Esophagus (tissue), 2 donors: ENCODE results near the gene OPRL1. TPM values are rescaled to one million over a fixed set of nuclear protein-coding genes. Genes with fewer than 3 reads are reported as not detected.
A peak's percentile ranks its signal among the peaks of the same experiment; 100 is the strongest.

Source experiments
- H3K27ac ChIP-seq, 2 donors: one replicate each; pipeline ENCODE4 v1.5.1; 2013; ENCODE audit warnings: low read depth in 2 of 2, mild to moderate bottlenecking in 2 of 2, inconsistent platforms in 1 of 2, low read length in 1 of 2, moderate library complexity in 1 of 2
- H3K27me3 ChIP-seq, 2 donors: one replicate each; pipeline ENCODE4 v1.6.1; 2013; ENCODE audit warnings: low read length in 2 of 2, control low read depth in 1 of 2, mild to moderate bottlenecking in 1 of 2; ENCODE audit not compliant: insufficient read depth in 2 of 2, control insufficient read depth in 1 of 2
- H3K36me3 ChIP-seq, 2 donors: one replicate each; pipeline ENCODE4 v1.6.1; 2013; ENCODE audit warnings: low read length in 1 of 2; ENCODE audit not compliant: control insufficient read depth in 2 of 2, insufficient read depth in 2 of 2
- H3K4me1 ChIP-seq, 2 donors: one replicate each; pipeline ENCODE4 v1.6.1; 2013; ENCODE audit warnings: low read length in 1 of 2; ENCODE audit not compliant: control insufficient read depth in 2 of 2, insufficient read depth in 2 of 2
- H3K4me3 ChIP-seq, 2 donors: one replicate each; pipeline ENCODE4 v1.5.1; 2013; ENCODE audit warnings: low read length in 2 of 2, mild to moderate bottlenecking in 2 of 2, low read depth in 1 of 2, moderate library complexity in 1 of 2
- H3K9me3 ChIP-seq, 2 donors: one replicate each; pipeline ENCODE4 v1.6.1; 2013; ENCODE audit warnings: mild to moderate bottlenecking in 2 of 2, low read depth in 1 of 2, low read length in 1 of 2, moderate library complexity in 1 of 2; ENCODE audit not compliant: control insufficient read depth in 2 of 2, insufficient read depth in 1 of 2
- WGBS, 2 donors: extraction: QIAGEN DNeasy Blood & Tissue Kit; methylation state at CpG; one replicate each; pipeline ENCODE4 v1.1.7; 2013; 5-methylcytosine and 5-hydroxymethylcytosine counted together
- polyA plus RNA-seq, 2 donors: library from polyadenylated mRNA; stranded (reverse); fragments of 200-250 nt; gene quantifications; one replicate each; pipeline ENCODE4 v1.2.3, GENCODE V29; 2013
- donor health status: healthy with polysubstance abuse.
- donor health status: Bipolar disorder and iron deficiency.

OPRL1 gene
- polyA plus RNA-seq, 2 donors = 0.13 to 0.14 TPM

DNA sequence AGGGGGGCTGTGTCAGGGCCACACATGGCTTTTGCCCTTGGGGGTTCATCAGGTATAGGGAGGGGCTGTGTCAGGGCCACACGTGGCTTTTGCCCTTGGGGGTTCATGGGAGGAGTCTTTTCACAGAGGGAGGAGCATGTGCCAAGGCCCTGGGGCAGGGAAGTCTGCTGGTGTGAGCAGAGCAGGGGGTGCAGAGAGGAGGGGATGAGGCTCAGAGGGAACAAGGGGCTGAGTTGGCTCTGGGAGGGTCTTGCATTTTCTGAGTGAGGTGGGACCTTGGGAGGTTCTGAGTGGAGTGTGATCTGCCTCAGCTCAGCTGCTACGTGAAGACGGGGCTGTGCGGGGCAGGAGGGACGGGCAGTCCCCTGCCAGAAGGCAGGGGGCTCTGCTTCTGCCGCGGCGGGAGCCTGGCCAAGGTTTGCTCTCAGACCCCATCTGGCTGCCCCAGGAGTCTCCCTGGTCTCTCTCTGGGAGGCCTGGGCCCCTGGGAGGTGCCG lies 24.4 kb upstream of the OPRL1 start:
- 60 to 82% methylated on average over 6 to 9 of the region's 9 CpGs for WGBS, 2 donors
- H3K9me3 ChIP-seq = no peaks in the 10 kb centered on the region
- H3K4me3 ChIP-seq = no peak overlapping the region
- H3K27me3 ChIP-seq = no peaks in the 10 kb centered on the region
- peak overlapping the region; percentile 22 to 47 for H3K27ac ChIP-seq
- peaks cover 5 to 16% of the 10 kb centered on the region in 2 donors for H3K4me1 ChIP-seq
- no peaks in the 10 kb centered on the region for H3K36me3 ChIP-seq

- H3K9me3 ChIP-seq = no peaks in the 10 kb centered on the region
- no peaks in the 10 kb centered on the region for H3K27me3 ChIP-seq
- WGBS, 2 donors = 44 to 52% methylated on average over 20 to 22 of the region's 22 CpGs
- peaks cover 5 to 16% of the 10 kb centered on the region in 2 donors for H3K4me1 ChIP-seq
- no peak overlapping the region for H3K4me3 ChIP-seq
- no peaks in the 10 kb centered on the region for H3K36me3 ChIP-seq
- peak overlapping the region in 1 of 2 donors; percentile 28 for H3K27ac ChIP-seq
Observed at GRCh38 chr20:64055893-64056638, 23.8 kb upstream of the OPRL1 start.

GRCh38 chr20:64056639-64056888 lies 23.3 kb upstream of the OPRL1 start:
- 46 to 55% methylated on average over 7 of the region's 7 CpGs for WGBS, 2 donors
- H3K4me3 ChIP-seq = no peak overlapping the region
- no peaks in the 10 kb centered on the region for H3K36me3 ChIP-seq
- H3K4me1 ChIP-seq = peaks cover 5 to 16% of the 10 kb centered on the region in 2 donors
- no peak overlapping the region for H3K27ac ChIP-seq
- H3K9me3 ChIP-seq = no peaks in the 10 kb centered on the region
- no peaks in the 10 kb centered on the region for H3K27me3 ChIP-seq

DNA sequence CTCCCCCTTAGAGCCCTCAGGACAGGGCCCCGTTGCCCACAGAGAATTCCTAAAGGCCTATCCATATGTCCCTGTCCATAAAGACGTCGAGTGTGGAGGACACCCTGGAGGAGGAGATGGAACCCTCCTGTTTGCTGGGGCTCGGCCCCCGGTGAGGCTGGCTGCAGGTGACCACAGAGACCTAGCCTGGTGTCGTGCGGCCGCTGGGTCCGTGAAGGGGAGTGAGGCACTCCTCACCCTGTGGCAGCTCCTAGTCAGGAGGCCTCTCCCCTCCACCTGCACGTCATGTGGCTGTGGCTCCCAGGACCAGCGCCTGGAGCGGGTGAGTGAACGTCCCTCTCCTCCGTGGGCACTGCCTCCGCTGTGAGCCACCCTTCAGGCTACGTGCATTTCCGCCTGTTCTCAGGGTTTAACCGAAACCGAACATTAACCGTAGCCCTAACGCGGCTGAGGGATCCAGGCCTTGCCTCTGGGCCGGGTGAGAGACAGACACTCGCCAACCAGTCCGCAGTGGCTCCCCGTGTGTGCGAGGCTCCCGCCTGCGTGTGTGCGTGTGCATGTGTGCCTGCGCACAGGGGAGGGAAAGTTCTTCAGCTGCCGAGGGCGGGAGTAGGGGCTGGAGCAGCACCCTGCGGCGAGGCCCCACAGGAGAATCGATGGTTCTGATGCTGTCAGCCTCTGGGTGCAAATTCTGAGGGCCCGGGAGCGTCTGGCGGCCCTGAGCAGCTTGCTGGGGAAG lies 22.8 kb upstream of the OPRL1 start:
- H3K4me3 ChIP-seq = no peak overlapping the region
- H3K27ac ChIP-seq = peak overlapping the region; percentile 37
- no peaks in the 10 kb centered on the region for H3K9me3 ChIP-seq
- H3K36me3 ChIP-seq = no peaks in the 10 kb centered on the region
- H3K27me3 ChIP-seq = no peaks in the 10 kb centered on the region
- WGBS, 2 donors = 52 to 58% methylated on average over 38 to 39 of the region's 39 CpGs
- peaks cover 5 to 17% of the 10 kb centered on the region in 2 donors for H3K4me1 ChIP-seq

DNA sequence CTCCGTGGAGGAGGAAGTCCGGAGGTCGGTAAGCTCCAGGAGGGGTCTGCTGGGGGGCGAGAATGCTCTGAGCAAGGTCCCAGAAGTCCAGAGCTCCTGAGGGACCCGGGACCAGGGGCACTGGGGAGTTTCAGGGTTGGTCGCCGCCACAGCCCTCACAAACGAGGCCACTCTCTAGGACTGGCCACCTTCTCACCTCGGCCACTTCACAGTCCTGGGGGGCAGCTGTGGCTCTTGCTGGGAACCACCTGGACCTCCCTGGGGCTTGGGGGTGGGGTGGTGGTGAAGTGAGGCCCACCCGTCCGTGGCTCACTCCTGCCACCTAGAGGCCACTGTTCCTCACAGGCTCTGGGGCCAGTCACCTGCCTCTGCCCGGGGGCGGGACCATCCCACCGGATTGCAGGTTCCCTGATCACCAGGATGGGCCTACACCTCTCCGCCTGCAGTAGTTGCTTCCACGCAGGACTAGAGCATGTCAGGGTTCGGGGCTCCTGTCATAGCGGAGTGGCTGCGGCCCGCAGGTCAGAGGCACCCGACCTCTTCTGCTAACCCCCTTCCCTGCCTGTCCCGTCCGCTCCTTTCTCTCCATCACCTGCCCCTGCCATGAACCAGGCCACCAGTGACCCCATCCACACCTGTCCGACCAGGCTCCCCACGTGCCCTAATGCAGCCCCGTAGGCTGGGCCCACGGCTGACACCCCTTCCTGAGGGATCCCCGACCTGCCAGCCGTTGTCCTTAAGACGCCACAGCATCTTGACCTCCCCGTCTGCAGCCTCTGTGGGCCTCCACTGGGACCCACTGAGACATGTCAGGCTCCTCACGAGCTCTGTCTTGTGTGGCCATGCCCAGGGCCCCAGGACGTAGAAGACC lies 22.0 kb upstream of the OPRL1 start:
- 33 to 37% methylated on average over 31 to 33 of the region's 33 CpGs for WGBS, 2 donors
- Histone ChIP-seq H3K36me3 (no peaks in the 10 kb centered on the region), H3K4me3 (no peak overlapping the region)

DNA sequence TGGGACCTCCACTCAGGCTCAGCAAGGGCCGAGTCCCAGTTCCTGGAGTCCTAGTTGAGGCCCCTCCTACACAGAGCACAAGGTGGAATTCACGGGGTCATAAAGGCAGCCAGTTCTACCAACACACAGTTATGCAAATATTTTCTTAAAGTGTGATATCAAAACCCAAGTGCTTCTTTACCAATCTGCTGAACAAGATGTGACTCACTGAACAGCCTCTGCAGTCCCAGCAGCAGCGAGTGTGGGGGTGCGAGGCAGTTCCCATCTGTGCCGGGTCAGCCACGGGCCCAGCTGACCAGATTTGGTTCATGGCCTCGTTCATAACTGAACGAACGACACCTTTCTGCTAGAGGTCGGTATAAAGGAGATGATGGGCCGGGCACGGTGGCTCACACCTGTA lies 21.3 kb upstream of the OPRL1 start:
- Histone ChIP-seq H3K36me3 (no peaks in the 10 kb centered on the region), H3K9me3 (no peaks in the 10 kb centered on the region), H3K27ac (no peak overlapping the region), H3K27me3 (no peaks in the 10 kb centered on the region), H3K4me1 (peaks cover 2 to 14% of the 10 kb centered on the region in 2 donors), H3K4me3 (no peak overlapping the region)
- WGBS, 2 donors = 66 to 74% methylated on average over 12 of the region's 12 CpGs

More for the DNA sequence above, 22.0 kb upstream of the OPRL1 start:
- Histone ChIP-seq H3K27ac (peak overlapping the region in 1 of 2 donors; percentile 27), H3K9me3 (no peaks in the 10 kb centered on the region), H3K27me3 (no peaks in the 10 kb centered on the region), H3K4me1 (peaks cover 3 to 20% of the 10 kb centered on the region in 2 donors)

GRCh38 chr20:64062276-64062595 lies 17.6 kb upstream of the OPRL1 start:
- Histone ChIP-seq H3K4me1 (peaks cover 6 to 15% of the 10 kb centered on the region in 2 donors), H3K4me3 (peak overlapping the region; percentile 42 to 57), H3K27me3 (no peaks in the 10 kb centered on the region), H3K9me3 (no peaks in the 10 kb centered on the region), H3K36me3 (no peaks in the 10 kb centered on the region), H3K27ac (peak overlapping the region; percentile 83 to 84)
- 54 to 55% methylated on average over 5 of the region's 5 CpGs for WGBS, 2 donors

DNA sequence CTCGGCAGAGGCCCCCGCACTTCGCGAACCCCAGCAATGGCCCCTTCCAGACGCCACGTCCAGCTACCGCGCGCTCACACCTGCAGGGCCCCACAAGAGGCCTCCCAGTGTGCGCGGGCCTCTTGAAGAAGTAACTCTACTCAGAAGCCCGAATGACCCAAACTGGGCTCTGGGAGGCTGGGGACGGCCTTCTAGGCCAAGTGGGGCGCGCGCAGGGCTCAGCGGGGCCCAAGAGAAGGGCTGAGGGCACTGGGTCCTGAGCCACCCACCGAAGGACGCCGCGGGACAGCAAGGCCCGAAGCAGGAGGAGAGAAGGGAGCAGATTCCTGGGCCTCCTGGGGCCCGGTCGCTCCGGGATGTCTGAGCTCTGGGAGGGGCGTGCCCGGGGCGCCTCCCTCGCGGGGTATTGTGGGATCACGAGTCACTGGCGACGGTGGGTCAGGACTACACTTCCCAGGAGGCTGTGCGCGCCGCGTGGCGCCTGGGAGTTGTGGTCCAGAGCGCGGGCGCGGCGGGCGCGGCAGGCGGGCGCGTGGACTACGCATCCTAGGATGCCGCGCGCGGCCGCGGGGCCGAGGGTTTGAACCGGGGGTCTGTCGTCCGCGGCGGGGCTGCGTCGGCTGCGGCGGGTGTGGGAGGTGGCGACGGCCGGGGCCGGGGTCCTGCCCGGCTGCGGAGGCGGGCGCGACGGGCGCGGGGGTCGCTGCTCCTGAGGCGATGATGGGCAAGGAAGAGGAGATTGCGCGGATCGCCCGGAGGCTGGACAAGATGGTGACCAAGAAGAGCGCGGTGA lies 17.1 kb upstream of the OPRL1 start, which contains the start of gene TCEA2:
TCEA2 (plus strand) TSS at position 603 of the 793 bp plus-strand sequence; CDS start at position 718, 115 bp downstream.
- 6 to 9% methylated on average over 55 to 85 of the region's 85 CpGs for WGBS, 2 donors
- no peaks in the 10 kb centered on the region for H3K36me3 ChIP-seq
- peaks cover 6 to 15% of the 10 kb centered on the region in 2 donors for H3K4me1 ChIP-seq

More for the DNA sequence above, 17.1 kb upstream of the OPRL1 start, which contains the start of gene TCEA2:
- Histone ChIP-seq H3K27ac (peak within 1 kb of the TSS; percentile 83 to 84), H3K4me3 (peak within 1 kb of the TSS; percentile 58 to 78), H3K27me3 (no peaks in the 10 kb centered on the region), H3K9me3 (no peaks in the 10 kb centered on the region)
